Measurements from ENCODE around the gene ILDR1.

ILDR1 gene

DNA sequence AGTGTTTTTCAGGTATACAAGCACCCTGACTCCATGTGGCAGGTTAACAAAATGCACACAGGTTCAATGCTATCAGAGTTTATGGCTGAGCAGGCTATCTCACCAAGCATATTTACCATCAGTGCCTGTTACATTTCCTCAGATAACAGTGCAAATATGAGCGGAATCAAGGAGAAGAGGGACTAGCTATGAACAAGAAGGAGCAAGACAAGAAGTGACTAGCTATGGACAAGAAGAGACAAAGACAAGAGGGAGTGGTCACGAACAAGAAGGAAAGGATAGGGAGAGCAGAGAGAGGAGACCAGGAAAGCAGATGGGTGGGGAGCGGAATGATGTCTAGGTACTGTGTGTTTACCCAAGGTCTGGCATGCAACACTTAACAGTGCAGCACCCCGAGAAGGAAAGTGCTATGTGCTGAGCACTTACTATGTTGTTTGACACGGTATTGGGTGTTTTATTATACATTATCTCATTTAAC is 8.6 kb downstream of the ILDR1 start:
- DNase-seq = no peak

DNA sequence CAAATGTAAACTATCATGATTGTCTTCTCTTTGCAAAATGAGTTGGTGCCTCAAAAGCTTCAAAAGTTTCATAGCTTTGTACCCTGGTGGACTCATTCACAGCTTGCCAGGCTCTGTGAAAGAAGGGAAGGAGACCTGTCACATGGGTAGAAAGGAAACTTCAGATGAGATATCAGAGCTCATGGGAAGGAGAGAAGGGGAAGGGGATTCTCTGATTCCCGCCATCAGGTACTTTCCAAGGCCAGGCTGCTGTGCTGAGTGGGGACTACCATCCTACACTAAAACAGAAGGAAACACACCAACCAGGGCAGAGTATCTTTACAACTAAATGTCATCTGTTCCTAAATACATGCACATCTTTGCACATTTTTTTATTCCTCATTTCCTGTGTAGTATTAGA is 9.2 kb downstream of the ILDR1 start:
- no peak for DNase-seq

- DNase-seq = no peak
These were observed 10.7 kb downstream of the ILDR1 start for GRCh38 chr3:122011396-122011795.

GRCh38 chr3:122010506-122010905 is 11.5 kb downstream of the ILDR1 start:
- no peak for DNase-seq

GRCh38 chr3:122008166-122008565 is 13.9 kb downstream of the ILDR1 start:
- DNase-seq = no peak

DNA sequence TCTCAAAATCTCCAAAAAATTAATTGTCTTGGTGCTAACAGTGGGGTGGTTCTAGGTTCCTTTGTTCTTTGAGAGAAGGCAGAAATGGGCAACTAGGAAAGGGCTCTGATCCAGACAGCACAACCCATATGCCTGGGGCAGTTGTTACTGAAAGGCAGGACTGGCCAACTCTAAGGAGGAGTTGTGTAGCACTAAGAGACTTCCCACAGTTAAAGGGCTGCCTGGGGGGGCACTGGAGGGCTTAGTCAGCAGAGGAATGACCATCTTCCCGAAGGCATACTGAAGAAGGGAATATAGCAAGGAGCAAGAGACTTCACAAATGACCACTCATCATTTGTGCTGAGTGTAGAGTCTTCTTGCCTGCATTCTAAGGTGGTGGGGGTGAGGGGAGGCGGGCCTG is 15.8 kb downstream of the ILDR1 start:
- no peak for DNase-seq

DNA sequence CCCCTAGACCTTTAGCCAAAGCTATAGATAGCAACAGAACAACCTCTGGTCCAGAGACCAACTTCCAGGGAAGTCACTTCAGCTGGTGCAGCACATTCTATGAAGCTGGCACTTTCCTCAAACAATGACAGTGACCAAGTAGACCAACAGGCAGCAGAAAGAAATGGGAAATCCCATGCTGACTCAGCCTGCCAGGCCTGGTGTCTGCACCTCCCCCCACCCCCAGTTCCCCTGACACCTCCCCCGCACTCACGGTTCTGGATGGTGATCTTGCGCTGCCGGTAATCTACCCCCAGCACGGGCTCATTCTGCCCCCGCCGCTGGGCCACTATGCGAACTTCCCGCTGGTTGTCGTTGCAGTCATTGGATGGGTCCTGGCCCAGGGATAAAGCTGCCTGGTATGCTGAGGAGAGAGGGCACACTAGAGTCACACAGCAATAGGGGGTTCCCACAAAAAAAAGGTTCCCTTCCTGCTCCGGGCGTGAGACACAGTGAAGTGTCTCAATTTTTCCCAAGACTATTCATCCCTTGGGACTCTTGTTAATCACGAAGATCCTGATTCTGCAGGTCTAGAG is 17.0 kb downstream of the ILDR1 start:
- no peak for DNase-seq

GRCh38 chr3:122004107-122004506 is 17.9 kb downstream of the ILDR1 start:
- DNase-seq = no peak

- DNase-seq = no peak
These were observed 18.4 kb downstream of the ILDR1 start for GRCh38 chr3:122003606-122004005.

- DNase-seq = no peak
These were observed 18.9 kb downstream of the ILDR1 start for GRCh38 chr3:122003112-122003511.

DNA sequence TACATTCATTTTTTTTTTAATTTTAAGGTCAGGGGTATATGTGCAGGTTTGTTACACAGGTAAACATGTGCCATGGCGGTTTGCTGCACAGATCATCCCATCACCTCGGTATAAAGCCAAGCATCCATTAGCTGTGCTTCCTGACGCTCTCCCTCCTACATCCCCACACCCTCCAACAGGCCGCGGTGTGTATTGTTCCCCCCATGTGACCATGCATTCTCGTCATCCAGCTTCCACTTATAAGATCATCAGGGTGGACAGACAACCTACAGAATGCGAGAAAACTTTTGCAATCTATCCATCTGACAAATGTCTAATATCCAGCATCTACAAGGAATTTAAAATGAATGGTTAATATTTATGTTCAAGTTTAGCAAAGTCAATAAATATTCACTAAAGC is 19.4 kb downstream of the ILDR1 start:
- no peak for DNase-seq

DNA sequence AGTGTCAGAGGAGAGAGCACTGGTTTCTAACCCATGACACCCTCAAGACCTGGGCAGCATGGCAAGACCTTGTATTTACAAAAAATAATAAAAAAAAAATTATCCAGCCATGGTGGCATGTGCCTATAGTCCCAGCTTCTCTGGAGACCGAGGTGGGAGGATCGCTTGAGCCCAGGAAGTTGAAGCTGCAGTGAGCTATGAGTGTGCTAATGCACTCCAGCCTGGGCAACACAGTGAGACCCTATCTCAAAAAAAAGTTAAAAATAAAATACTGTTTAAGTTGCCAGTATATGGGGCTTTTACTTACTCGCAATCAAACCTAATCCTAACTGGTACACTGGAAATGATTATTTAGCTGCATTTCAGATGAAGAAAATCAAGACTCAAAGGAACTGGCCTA is 20.2 kb downstream of the ILDR1 start:
- DNase-seq = no peak

- no peak for DNase-seq
These were observed 21.0 kb downstream of the ILDR1 start for GRCh38 chr3:122000936-122001605.

DNA sequence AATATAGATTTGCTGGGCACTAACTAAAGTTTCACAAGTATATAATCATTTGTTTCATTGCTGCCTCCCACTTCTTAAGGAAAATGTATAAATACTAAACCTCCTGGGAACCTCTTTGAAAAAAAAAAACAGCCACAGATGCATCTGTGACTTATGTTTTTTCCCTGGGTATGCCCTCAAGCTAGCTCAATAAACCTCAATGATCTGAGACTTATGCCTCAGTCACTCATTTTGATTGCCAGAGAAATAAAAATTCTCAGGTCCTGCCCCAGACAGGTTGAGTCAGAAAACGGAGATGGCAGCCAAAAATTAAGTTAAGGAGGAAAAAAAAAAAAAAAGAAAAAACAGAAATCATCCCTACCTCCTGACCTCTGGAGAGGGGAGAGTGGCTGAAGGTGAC is 22.1 kb downstream of the ILDR1 start:
- DNase-seq = no peak

- no peak for DNase-seq
These were observed 23.2 kb downstream of the ILDR1 start for GRCh38 chr3:121998611-121999473.

GRCh38 chr3:121998030-121998580 is 23.9 kb downstream of the ILDR1 start:
- no peak for DNase-seq

GRCh38 chr3:121997372-121997771 is 24.7 kb downstream of the ILDR1 start:
- no peak for DNase-seq

- DNase-seq = no peak
These were observed 25.6 kb downstream of the ILDR1 start for GRCh38 chr3:121996441-121996840.

- DNase-seq = no peak
These were observed 26.6 kb downstream of the ILDR1 start for GRCh38 chr3:121995161-121996137.

GRCh38 chr3:121994551-121994950 is 27.5 kb downstream of the ILDR1 start:
- DNase-seq = no peak

GRCh38 chr3:121992601-121993560 is 29.2 kb downstream of the ILDR1 start:
- no peak for DNase-seq
